Body of pancreas (tissue), 4 donors: ENCODE data around the gene BCL7C.

ENCODE experiments used
- POLR2A ChIP-seq, 3 donors: fragments of 450-650 bp; IDR thresholded peaks; one replicate each; pipeline ENCODE4 v1.6.1; 2016; ENCODE audit warnings: antibody characterized with exemption in 3 of 3, mild to moderate bottlenecking in 2 of 3
- TF ChIP-seq, protein P1 (sequence below), 7 experiments: fragments of 450-650 bp in 4 of 7; fragments of 200-600 bp in 3 of 7; sonication (generic) in 3 of 7; IDR thresholded peaks; one replicate each; pipeline ENCODE4 v1.5.1; 2016 to 2019; ENCODE audit warnings: antibody characterized with exemption in 7 of 7

DNA sequence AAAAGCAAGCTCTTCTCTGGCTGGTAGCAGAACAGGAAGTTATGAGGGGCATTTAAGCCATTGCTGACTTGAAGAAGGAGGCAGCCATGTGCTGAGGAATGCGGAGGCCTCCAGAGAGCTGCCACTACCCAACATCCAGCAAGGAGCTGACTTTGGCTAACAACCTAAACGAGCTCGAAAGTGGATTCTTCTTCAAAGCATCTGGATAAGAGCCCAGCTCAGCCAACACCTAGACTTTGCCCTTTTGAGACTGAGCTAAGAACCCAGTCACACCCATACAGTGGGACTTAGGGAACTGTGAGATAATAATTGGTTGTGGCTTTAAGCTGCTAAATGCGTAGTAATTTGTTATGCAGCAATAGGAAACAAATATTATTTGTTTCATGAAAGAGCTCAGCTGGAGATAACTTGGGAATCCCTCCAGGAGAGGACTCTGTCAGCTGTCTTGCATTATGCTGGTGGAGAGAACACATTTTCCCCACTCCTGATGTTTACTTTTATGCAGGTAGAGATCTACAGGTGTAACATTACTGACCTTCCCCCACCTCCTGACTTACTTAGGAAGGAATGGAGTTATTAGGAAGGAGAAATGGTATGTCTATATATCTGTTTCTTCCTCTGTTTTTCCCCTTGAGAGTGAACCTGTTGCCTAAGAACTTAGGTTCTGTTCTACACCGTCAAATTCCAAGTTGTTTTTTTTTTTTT lies 54.2 kb downstream of the BCL7C start:
- TF ChIP-seq, protein P1, sequence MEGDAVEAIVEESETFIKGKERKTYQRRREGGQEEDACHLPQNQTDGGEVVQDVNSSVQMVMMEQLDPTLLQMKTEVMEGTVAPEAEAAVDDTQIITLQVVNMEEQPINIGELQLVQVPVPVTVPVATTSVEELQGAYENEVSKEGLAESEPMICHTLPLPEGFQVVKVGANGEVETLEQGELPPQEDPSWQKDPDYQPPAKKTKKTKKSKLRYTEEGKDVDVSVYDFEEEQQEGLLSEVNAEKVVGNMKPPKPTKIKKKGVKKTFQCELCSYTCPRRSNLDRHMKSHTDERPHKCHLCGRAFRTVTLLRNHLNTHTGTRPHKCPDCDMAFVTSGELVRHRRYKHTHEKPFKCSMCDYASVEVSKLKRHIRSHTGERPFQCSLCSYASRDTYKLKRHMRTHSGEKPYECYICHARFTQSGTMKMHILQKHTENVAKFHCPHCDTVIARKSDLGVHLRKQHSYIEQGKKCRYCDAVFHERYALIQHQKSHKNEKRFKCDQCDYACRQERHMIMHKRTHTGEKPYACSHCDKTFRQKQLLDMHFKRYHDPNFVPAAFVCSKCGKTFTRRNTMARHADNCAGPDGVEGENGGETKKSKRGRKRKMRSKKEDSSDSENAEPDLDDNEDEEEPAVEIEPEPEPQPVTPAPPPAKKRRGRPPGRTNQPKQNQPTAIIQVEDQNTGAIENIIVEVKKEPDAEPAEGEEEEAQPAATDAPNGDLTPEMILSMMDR (IDR thresholded peaks at IDR 0.05): no peak
- no peak for TF ChIP-seq POLR2A (IDR thresholded peaks at IDR 0.05)
